Measurements from ENCODE around the gene SORCS2. TPM values are rescaled to one million over a fixed set of nuclear protein-coding genes. Genes with fewer than 3 reads are reported as not detected.

The SORCS2 gene
- total and polyA plus RNA-seq, 2 donors (not counting 1 experiment from before 2014, with no cell fraction given): not detected

DNA sequence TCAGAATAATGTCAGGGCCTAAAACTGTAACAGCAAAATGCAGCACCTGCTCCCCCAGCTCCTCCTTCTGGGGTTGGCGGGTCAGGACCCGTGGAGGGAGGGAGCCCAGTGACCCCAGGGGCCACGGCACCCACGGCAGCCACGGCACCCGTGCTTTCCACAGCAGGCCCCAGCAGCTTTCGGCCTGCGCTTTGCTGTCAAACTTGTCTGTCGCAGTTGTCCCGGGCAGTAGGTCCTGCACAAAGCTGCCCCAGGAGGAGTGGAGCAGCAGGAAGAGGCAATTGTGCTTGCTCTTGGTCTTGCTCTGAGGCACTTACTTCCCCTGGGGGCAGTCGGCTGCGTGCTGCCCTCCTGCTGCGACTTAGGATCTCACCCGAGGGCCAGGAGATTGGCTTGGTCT is 563.7 kb downstream of the SORCS2 start:
- CTCF ChIA-PET: no interaction called here
- no peaks in the 10 kb centered on the region for H4K20me1 ChIP-seq (ENCODE audit: control insufficient read depth, insufficient read depth, low read length, poor library complexity, severe bottlenecking)
- intact Hi-C loops (cut with micrococcal nuclease): no loop called here

GRCh38 chr4:7756561-7757355 is 564.4 kb downstream of the SORCS2 start:
- no peak overlapping the region for H3K27ac Mint-ChIP-seq
- Histone ChIP-seq H2AFZ (ENCODE audit: insufficient read depth, low read depth, low read length, poor library complexity, severe bottlenecking) (no peak overlapping the region), H3K4me2 (replicated peaks; ENCODE audit: low read depth, low read length, poor library complexity, severe bottlenecking) (no peak overlapping the region), H3K36me3 (replicated peaks in 1 of 2; ENCODE audit: control extremely low read depth in 1 of 2, control insufficient read depth in 1 of 2, extremely low read depth in 1 of 2, insufficient read depth in 2 of 2, low read length in 1 of 2) (no peaks in the 10 kb centered on the region), H3K79me2 (ENCODE audit: control insufficient read depth, insufficient read depth, low read length) (no peaks in the 10 kb centered on the region), H3K4me3 (ENCODE audit: control extremely low read depth in 1 of 5, extremely low read depth in 1 of 5, insufficient read depth in 1 of 5, low read depth in 2 of 5, low read length in 4 of 5) (no peak overlapping the region), H3K9me3 (ENCODE audit: control extremely low read depth in 1 of 3, control insufficient read depth in 2 of 3, insufficient read depth in 1 of 3, low read length in 2 of 3) (peaks cover 0 to 4% (median 0%) of the 10 kb centered on the region in 3 donors), H3K4me1 (ENCODE audit: control insufficient read depth in 2 of 2, insufficient read depth in 2 of 2, low read length in 2 of 2) (no peaks in the 10 kb centered on the region), H3K27ac (ENCODE audit: low read length in 2 of 2) (no peak overlapping the region), H3K27me3 (replicated peaks in 1 of 4; ENCODE audit: control extremely low read depth in 1 of 4, control insufficient read depth in 3 of 4, insufficient read depth in 4 of 4, low read length in 3 of 4) (no peaks in the 10 kb centered on the region), H4K20me1 (ENCODE audit: control insufficient read depth, insufficient read depth, low read length, poor library complexity, severe bottlenecking) (no peaks in the 10 kb centered on the region), H3K9ac (ENCODE audit: low read length) (no peak overlapping the region)
- CTCF ChIA-PET: interaction anchor here (1.2 kb wide), 1 partner anchor 11 kb away, joined by 3 read pairs; no protein-coding TSS in a partner anchor
- H3K27me3 Mint-ChIP-seq: peaks cover 3% of the 10 kb centered on the region
- H3K4me1 Mint-ChIP-seq: peaks cover 4% of the 10 kb centered on the region
- TF ChIP-seq EZH2 (IDR thresholded peaks at IDR 0.05; ENCODE audit: borderline replicate concordance, insufficient read depth, low read depth, low read length, poor library complexity, severe bottlenecking): no peak
- TF ChIP-seq, protein P1, sequence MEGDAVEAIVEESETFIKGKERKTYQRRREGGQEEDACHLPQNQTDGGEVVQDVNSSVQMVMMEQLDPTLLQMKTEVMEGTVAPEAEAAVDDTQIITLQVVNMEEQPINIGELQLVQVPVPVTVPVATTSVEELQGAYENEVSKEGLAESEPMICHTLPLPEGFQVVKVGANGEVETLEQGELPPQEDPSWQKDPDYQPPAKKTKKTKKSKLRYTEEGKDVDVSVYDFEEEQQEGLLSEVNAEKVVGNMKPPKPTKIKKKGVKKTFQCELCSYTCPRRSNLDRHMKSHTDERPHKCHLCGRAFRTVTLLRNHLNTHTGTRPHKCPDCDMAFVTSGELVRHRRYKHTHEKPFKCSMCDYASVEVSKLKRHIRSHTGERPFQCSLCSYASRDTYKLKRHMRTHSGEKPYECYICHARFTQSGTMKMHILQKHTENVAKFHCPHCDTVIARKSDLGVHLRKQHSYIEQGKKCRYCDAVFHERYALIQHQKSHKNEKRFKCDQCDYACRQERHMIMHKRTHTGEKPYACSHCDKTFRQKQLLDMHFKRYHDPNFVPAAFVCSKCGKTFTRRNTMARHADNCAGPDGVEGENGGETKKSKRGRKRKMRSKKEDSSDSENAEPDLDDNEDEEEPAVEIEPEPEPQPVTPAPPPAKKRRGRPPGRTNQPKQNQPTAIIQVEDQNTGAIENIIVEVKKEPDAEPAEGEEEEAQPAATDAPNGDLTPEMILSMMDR (IDR thresholded peaks at IDR 0.05): no peak
- WGBS (ENCODE audit: insufficient coverage): 85% methylated on average over 32 of the region's 32 CpGs
- DNase-seq (no peak), ATAC-seq (ENCODE audit: low read depth) (no peak)
- intact Hi-C loops (cut with micrococcal nuclease): no loop called here
- no peaks in the 10 kb centered on the region for H3K9me3 Mint-ChIP-seq (ENCODE audit: insufficient read depth)
- POLR2A ChIA-PET: no interaction called here
- no peak overlapping the region for H3K4me3 Mint-ChIP-seq

More for the DNA sequence above, 563.7 kb downstream of the SORCS2 start:
- Histone ChIP-seq H3K4me3 (ENCODE audit: control extremely low read depth in 1 of 5, extremely low read depth in 1 of 5, insufficient read depth in 1 of 5, low read depth in 2 of 5, low read length in 4 of 5) (no peak overlapping the region), H3K9me3 (ENCODE audit: control extremely low read depth in 1 of 3, control insufficient read depth in 2 of 3, insufficient read depth in 1 of 3, low read length in 2 of 3) (peaks cover 0 to 3% (median 0%) of the 10 kb centered on the region in 3 donors), H3K36me3 (replicated peaks in 1 of 2; ENCODE audit: control extremely low read depth in 1 of 2, control insufficient read depth in 1 of 2, extremely low read depth in 1 of 2, insufficient read depth in 2 of 2, low read length in 1 of 2) (no peaks in the 10 kb centered on the region), H3K9ac (ENCODE audit: low read length) (no peak overlapping the region), H3K79me2 (ENCODE audit: control insufficient read depth, insufficient read depth, low read length) (no peaks in the 10 kb centered on the region), H3K27me3 (replicated peaks in 1 of 4; ENCODE audit: control extremely low read depth in 1 of 4, control insufficient read depth in 3 of 4, insufficient read depth in 4 of 4, low read length in 3 of 4) (no peaks in the 10 kb centered on the region), H2AFZ (ENCODE audit: insufficient read depth, low read depth, low read length, poor library complexity, severe bottlenecking) (no peak overlapping the region), H3K4me1 (ENCODE audit: control insufficient read depth in 2 of 2, insufficient read depth in 2 of 2, low read length in 2 of 2) (no peaks in the 10 kb centered on the region), H3K4me2 (replicated peaks; ENCODE audit: low read depth, low read length, poor library complexity, severe bottlenecking) (no peak overlapping the region), H3K27ac (ENCODE audit: low read length in 2 of 2) (no peak overlapping the region)
- Mint-ChIP-seq H3K27me3 (peaks cover 3% of the 10 kb centered on the region), H3K27ac (no peak overlapping the region), H3K4me3 (no peak overlapping the region), H3K9me3 (ENCODE audit: insufficient read depth) (no peaks in the 10 kb centered on the region), H3K4me1 (peaks cover 4% of the 10 kb centered on the region)
- ATAC-seq (ENCODE audit: low read depth): no peak
- no peak for DNase-seq
- POLR2A ChIA-PET: no interaction called here
- 92% methylated on average over 14 of the region's 14 CpGs for WGBS (ENCODE audit: insufficient coverage)
- TF ChIP-seq, protein P1 (IDR thresholded peaks at IDR 0.05): no peak
- TF ChIP-seq EZH2 (IDR thresholded peaks at IDR 0.05; ENCODE audit: borderline replicate concordance, insufficient read depth, low read depth, low read length, poor library complexity, severe bottlenecking): no peak
